VCaP (cell line): ENCODE measurements around the gene GCSAML.

Experiments
- H3K27ac ChIP-seq: fragments of 450-650 bp; 2 replicates; pipeline ENCODE4 v1.5.1; 2017
- CTCF ChIP-seq: fragments of 450-650 bp; conservative IDR thresholded peaks from 2 replicates; pipeline ENCODE4 v1.5.1; 2017; ENCODE audit warnings: mild to moderate bottlenecking, moderate library complexity

The GCSAML gene

DNA sequence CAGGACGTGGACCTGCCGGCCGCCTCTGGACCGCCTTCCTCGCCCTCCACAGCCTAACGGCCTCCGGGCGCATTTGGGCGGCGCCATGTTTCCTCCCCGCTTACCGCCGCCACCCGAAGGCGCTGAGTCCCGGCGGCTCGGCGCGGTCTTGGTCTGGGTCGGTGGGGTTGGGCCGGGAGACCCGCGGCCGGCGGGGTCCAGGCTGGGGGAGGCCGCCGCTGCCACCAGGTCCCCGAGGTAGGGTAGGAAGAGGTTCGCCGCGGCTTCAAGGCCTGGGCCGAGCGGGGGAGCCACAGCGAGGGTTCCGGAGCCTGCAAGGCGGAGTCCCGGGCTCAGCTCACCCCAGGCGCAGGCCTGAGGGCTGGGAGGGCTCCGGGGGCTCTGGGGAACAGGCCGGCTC is 18.1 kb upstream of the GCSAML start:
- no peak for TF ChIP-seq CTCF
- no peak overlapping the region for H3K27ac ChIP-seq

GRCh38 chr1:247531937-247532336 is 17.0 kb upstream of the GCSAML start:
- no peak for TF ChIP-seq CTCF
- H3K27ac ChIP-seq: no peak overlapping the region

DNA sequence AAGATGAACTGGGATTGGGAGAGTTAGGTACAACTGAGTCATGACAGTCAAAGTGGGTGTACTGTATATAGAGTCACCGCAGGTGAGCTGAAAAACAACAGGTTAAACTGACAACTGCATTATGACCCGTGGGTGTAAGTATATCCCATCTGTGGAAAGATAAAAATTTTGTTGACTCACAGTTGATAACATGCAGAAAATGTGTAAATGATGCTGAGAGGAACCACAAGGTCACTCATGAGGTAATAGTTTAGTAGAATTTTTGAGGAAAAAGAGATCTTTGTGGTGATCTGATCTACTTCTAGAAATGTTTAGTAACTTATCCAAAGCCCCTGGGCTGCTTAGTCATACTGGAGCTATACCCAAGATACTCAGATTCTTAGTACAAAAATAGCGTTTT is 13.5 kb upstream of the GCSAML start:
- H3K27ac ChIP-seq: no peak overlapping the region
- no peak for TF ChIP-seq CTCF

DNA sequence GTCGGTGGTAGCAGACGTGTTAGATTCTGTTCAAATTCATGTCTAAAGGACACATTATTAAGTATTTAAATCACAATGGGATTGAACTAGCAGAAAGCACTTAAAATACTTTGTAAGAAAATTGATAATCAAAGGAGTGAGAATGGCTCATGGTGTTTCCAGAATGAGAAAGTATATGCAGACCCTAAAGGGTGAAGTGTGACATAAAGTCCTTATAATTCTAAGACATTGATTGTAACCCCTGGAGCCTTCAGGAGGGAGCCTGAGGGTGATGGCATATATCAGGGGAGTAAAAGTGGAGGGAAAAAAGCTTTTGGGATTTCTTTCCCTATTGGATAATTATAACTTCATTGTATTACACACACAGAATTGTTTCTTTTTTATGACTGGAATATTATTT is 12.6 kb upstream of the GCSAML start, which contains the start of gene OR2C3:
TSS of gene OR2C3 (minus strand) at position 101 of the 400 bp plus-strand sequence. CDS start 3,929 bp downstream, outside the sequence.
- no peak within 1 kb of the TSS for H3K27ac ChIP-seq
- no peak for TF ChIP-seq CTCF

GRCh38 chr1:247538561-247538960 is 10.4 kb upstream of the GCSAML start:
- H3K27ac ChIP-seq: no peak overlapping the region
- no peak for TF ChIP-seq CTCF

GRCh38 chr1:247539215-247539614 is 9.7 kb upstream of the GCSAML start:
- TF ChIP-seq CTCF: no peak

GRCh38 chr1:247540581-247540980 is 8.4 kb upstream of the GCSAML start:
- no peak overlapping the region for H3K27ac ChIP-seq
- TF ChIP-seq CTCF: no peak

More at GRCh38 chr1:247539215-247539614, 9.7 kb upstream of the GCSAML start:
- no peak overlapping the region for H3K27ac ChIP-seq
